Endodermal cell (in vitro differentiated cells): ENCODE measurements around the gene RAE1. TPM values are rescaled to one million over a fixed set of nuclear protein-coding genes. Genes with fewer than 3 reads are reported as not detected.
A peak's percentile ranks its signal among the peaks of the same experiment; 100 is the strongest.

Experiments
- DNase-seq: peaks from one replicate; pipeline ENCODE4 v3.0.0-alpha.2; 2017
- H3K27ac ChIP-seq: 2 replicates; pipeline ENCODE4 v1.5.1; 2013; ENCODE audit warnings: mild to moderate bottlenecking, low read depth, low read length, moderate library complexity
- H3K27me3 ChIP-seq: 2 replicates; pipeline ENCODE4 v1.6.1; 2013; ENCODE audit warnings: mild to moderate bottlenecking, low read length, moderate library complexity; ENCODE audit not compliant: insufficient read depth, control insufficient read depth, poor library complexity, severe bottlenecking
- H3K36me3 ChIP-seq: 2 replicates; pipeline ENCODE4 v1.7.0; 2013; ENCODE audit warnings: mild to moderate bottlenecking, low read length, moderate library complexity; ENCODE audit not compliant: control insufficient read depth, insufficient read depth
- H3K4me1 ChIP-seq: one replicate; pipeline ENCODE4 v1.7.0; 2013; ENCODE audit warnings: low read length; ENCODE audit not compliant: control insufficient read depth, insufficient read depth
- H3K4me3 ChIP-seq: 2 replicates; pipeline ENCODE4 v1.5.1; 2013; ENCODE audit warnings: mild to moderate bottlenecking, low read length, moderate library complexity
- H3K9ac ChIP-seq: 2 replicates; pipeline ENCODE4 v1.6.1; 2013; ENCODE audit warnings: mild to moderate bottlenecking, low read length, moderate library complexity; ENCODE audit not compliant: poor library complexity, severe bottlenecking; ENCODE audit errors: extremely low read depth
- H3K9me3 ChIP-seq: 2 replicates; pipeline ENCODE4 v1.6.1; 2013; ENCODE audit warnings: mild to moderate bottlenecking, low read length, moderate library complexity; ENCODE audit not compliant: control insufficient read depth
- H3K27ac Mint-ChIP-seq: 2 replicates; pipeline ENCODE4 v1.8.0; 2020; ENCODE audit warnings: mixed read lengths
- H3K27me3 Mint-ChIP-seq: 2 replicates; pipeline ENCODE4 v1.8.0; 2021; ENCODE audit warnings: mild to moderate bottlenecking, mixed read lengths; ENCODE audit not compliant: insufficient read depth
- H3K36me3 Mint-ChIP-seq: 2 replicates; pipeline ENCODE4 v1.8.0; 2020; ENCODE audit warnings: low read depth, mixed read lengths
- H3K4me1 Mint-ChIP-seq: 2 replicates; pipeline ENCODE4 v1.8.0; 2020; ENCODE audit warnings: mixed read lengths
- H3K4me3 Mint-ChIP-seq: 2 replicates; pipeline ENCODE4 v1.8.0; 2020; ENCODE audit warnings: mild to moderate bottlenecking, moderate library complexity, mixed read lengths
- H3K9me3 Mint-ChIP-seq: 2 replicates; pipeline ENCODE4 v1.8.0; 2020; ENCODE audit warnings: mild to moderate bottlenecking, mixed read lengths
- WGBS, 2 experiments: methylation state at CpG; one replicate each; pipeline versions ENCODE4 v1.1.5 to v1.1.7; 2013; ENCODE audit warnings: missing lambda C conversion rate in 2 of 2, mixed read lengths in 1 of 2; ENCODE audit not compliant: insufficient coverage in 1 of 2, insufficient read length in 1 of 2; 5-methylcytosine and 5-hydroxymethylcytosine counted together
- total RNA-seq, 2 donors: library from RNA; stranded (reverse); fragmentation: NEBNext Ultra II Directional in 1 of 2; extraction: Animal tissue kit (Norgen Biotek cat#: 25700) in 1 of 2; gene quantifications; 2 replicates in 1 of 2; 3 replicates in 1 of 2; pipeline ENCODE4 v1.2.1, GENCODE V29; 2021
- TF ChIP-seq, protein P1 (sequence below): fragments of 200-600 bp; sonication (generic); conservative IDR thresholded peaks from 2 replicates; pipeline ENCODE4 v1.5.0; 2021; ENCODE audit warnings: antibody characterized with exemption, mild to moderate bottlenecking

Gene RAE1
- total RNA-seq, 2 donors from 2014 or later: 41.2 to 43.8 TPM

- no peak overlapping the region for H3K27ac Mint-ChIP-seq
- Histone ChIP-seq H3K4me3 (no peak overlapping the region), H3K27ac (no peak overlapping the region), H3K27me3 (no peaks in the 10 kb centered on the region), H3K36me3 (peaks cover 5% of the 10 kb centered on the region), H3K9me3 (no peaks in the 10 kb centered on the region), H3K9ac (no peak overlapping the region), H3K4me1 (no peaks in the 10 kb centered on the region)
- H3K4me1 Mint-ChIP-seq: no peaks in the 10 kb centered on the region
- no peaks in the 10 kb centered on the region for H3K27me3 Mint-ChIP-seq
- DNase-seq: no peak
- peaks cover 28% of the 10 kb centered on the region for H3K36me3 Mint-ChIP-seq
- 92 to 97% methylated on average over 11 to 18 of the region's 18 CpGs for WGBS, 2 experiments
- H3K4me3 Mint-ChIP-seq: no peak overlapping the region
- TF ChIP-seq, protein P1, sequence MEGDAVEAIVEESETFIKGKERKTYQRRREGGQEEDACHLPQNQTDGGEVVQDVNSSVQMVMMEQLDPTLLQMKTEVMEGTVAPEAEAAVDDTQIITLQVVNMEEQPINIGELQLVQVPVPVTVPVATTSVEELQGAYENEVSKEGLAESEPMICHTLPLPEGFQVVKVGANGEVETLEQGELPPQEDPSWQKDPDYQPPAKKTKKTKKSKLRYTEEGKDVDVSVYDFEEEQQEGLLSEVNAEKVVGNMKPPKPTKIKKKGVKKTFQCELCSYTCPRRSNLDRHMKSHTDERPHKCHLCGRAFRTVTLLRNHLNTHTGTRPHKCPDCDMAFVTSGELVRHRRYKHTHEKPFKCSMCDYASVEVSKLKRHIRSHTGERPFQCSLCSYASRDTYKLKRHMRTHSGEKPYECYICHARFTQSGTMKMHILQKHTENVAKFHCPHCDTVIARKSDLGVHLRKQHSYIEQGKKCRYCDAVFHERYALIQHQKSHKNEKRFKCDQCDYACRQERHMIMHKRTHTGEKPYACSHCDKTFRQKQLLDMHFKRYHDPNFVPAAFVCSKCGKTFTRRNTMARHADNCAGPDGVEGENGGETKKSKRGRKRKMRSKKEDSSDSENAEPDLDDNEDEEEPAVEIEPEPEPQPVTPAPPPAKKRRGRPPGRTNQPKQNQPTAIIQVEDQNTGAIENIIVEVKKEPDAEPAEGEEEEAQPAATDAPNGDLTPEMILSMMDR: no peak
- no peaks in the 10 kb centered on the region for H3K9me3 Mint-ChIP-seq
These were observed 54.4 kb downstream of the RAE1 start for GRCh38 chr20:57405236-57406016.

- H3K27me3 ChIP-seq: no peaks in the 10 kb centered on the region
- Mint-ChIP-seq H3K27me3 (no peaks in the 10 kb centered on the region), H3K36me3 (peaks cover 18% of the 10 kb centered on the region), H3K4me1 (no peaks in the 10 kb centered on the region), H3K4me3 (no peak overlapping the region), H3K9me3 (no peaks in the 10 kb centered on the region), H3K27ac (no peak overlapping the region)
- H3K36me3 ChIP-seq: peaks cover 5% of the 10 kb centered on the region
- TF ChIP-seq, protein P1: no peak
- H3K4me1 ChIP-seq: no peaks in the 10 kb centered on the region
- 94% methylated on average over 29 of the region's 29 CpGs for WGBS, 2 experiments
- H3K27ac ChIP-seq: no peak overlapping the region
- DNase-seq: no peak
- no peak overlapping the region for H3K9ac ChIP-seq
- no peaks in the 10 kb centered on the region for H3K9me3 ChIP-seq
- H3K4me3 ChIP-seq: no peak overlapping the region
These were observed 56.5 kb downstream of the RAE1 start for GRCh38 chr20:57407541-57407956.

DNA sequence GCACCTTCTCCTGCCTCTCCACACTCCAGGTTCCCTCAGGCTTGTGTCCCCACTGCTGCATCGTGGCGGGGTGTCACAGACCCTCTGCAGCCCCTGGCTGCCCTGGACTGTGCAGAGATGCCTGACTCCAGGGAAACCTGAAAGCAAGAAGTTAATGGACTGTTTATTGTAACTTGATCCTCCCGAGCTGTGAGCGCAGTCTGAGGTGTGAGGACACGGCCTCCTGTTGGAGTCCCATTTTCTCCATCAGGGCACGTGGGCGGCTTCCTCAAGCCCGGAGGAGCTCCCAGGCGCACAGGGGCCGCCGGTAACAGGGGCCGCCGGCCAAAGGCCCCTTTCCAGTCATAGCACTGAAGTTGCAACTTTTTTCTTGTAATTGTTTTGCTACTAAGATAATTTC lies 57.1 kb downstream of the RAE1 start:
- no peaks in the 10 kb centered on the region for H3K27me3 ChIP-seq
- no peaks in the 10 kb centered on the region for H3K9me3 Mint-ChIP-seq
- 90 to 92% methylated on average over 7 to 13 of the region's 13 CpGs for WGBS, 2 experiments

More for the DNA sequence above, 57.1 kb downstream of the RAE1 start:
- Mint-ChIP-seq H3K4me3 (no peak overlapping the region), H3K4me1 (no peaks in the 10 kb centered on the region), H3K27me3 (no peaks in the 10 kb centered on the region), H3K36me3 (peaks cover 14% of the 10 kb centered on the region), H3K27ac (no peak overlapping the region)
- H3K4me1 ChIP-seq: no peaks in the 10 kb centered on the region
- TF ChIP-seq, protein P1: no peak
- H3K9me3 ChIP-seq: no peaks in the 10 kb centered on the region
- H3K27ac ChIP-seq: peak overlapping the region; percentile 24
- H3K9ac ChIP-seq: no peak overlapping the region
- no peak for DNase-seq
- H3K4me3 ChIP-seq: no peak overlapping the region
- H3K36me3 ChIP-seq: peaks cover 5% of the 10 kb centered on the region
